ENCODE measurements around the gene AXL.

The AXL gene

DNA sequence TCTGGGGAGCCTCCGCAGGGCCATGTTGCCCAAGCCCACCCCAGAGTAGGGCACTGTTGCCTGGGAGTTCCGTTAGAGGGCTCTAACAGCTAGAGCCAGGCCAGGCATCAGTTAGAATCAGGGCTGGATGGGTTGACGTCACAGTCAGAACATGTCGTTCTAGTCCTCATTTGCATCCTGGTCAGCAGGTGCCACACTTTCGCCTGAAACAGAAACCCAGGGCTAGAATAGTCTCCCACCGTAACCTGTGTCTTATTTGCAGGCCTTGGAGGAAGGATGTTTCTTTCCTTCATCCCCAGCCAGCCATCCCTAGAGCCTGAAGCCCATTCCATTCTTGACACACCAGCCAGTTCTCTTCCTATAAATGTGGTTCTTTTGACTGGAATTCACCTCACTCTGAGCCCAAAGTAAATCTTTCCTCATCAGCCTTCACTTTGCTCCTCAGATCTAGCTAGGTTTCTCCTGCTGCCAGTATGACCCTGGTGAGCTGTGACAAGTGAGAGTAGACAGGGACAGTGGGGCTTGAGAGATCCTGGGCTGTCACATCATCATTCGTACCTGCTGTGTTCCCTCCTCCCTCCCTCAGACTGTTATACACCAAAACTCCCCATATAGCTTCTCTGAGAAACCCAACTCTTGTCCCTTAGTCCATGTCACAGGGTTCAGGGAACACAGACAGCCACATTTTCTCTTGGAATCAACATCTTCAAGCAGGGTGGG lies 78.8 kb downstream of the AXL start:
- no peaks in the 10 kb centered on the region for H3K4me1 ChIP-seq (ENCODE audit: control insufficient read depth, low read depth, low read length)
- no peak overlapping the region for H2BK120ac ChIP-seq (ENCODE audit: low read depth, low read length)
- no peak overlapping the region for H3K56ac ChIP-seq (ENCODE audit: low read length)
- no peak overlapping the region for H4K5ac ChIP-seq (ENCODE audit: low read length)
- H3K27me3 ChIP-seq (ENCODE audit: insufficient read depth, low read length, poor library complexity): no peaks in the 10 kb centered on the region
- whole genome bisulfite sequencing (ENCODE audit: extremely low coverage, insufficient coverage, low lambda C conversion rate): no CpG with 5 or more reads among the region's 7 CpGs
- no peak overlapping the region for H2BK15ac ChIP-seq (replicated peaks; ENCODE audit: low read depth)
- peaks cover 62% of the 10 kb centered on the region for H3K36me3 ChIP-seq (ENCODE audit: control insufficient read depth, insufficient read depth, low read length)
- no peak overlapping the region for H3K4ac ChIP-seq (ENCODE audit: low read depth, low read length)
- peaks cover 17% of the 10 kb centered on the region for H3K79me1 ChIP-seq (ENCODE audit: low read length)
- no peak overlapping the region for H3K23ac ChIP-seq (ENCODE audit: low read length)
- no peak overlapping the region for H2BK5ac ChIP-seq (ENCODE audit: low read length)
- H4K8ac ChIP-seq (ENCODE audit: low read depth, low read length): no peak overlapping the region
- H3K4me3 ChIP-seq (ENCODE audit: low read length): no peak overlapping the region
- no peak overlapping the region for H3K18ac ChIP-seq (ENCODE audit: low read length)
- no peak overlapping the region for H3K27ac ChIP-seq (ENCODE audit: low read depth, low read length)
- H3K4me2 ChIP-seq (ENCODE audit: low read length): no peak overlapping the region
- no peaks in the 10 kb centered on the region for H3K79me2 ChIP-seq (ENCODE audit: control insufficient read depth, insufficient read depth, low read length)
- H2AK5ac ChIP-seq (ENCODE audit: low read length): no peak overlapping the region
- no peak for DNase-seq
- H3K9ac ChIP-seq (ENCODE audit: low read length): no peak overlapping the region

GRCh38 chr19:41298348-41298964 lies 79.4 kb downstream of the AXL start:
- no peak overlapping the region for H2BK120ac ChIP-seq (ENCODE audit: low read depth, low read length)
- H3K27ac ChIP-seq (ENCODE audit: low read depth, low read length): no peak overlapping the region
- H4K5ac ChIP-seq (ENCODE audit: low read length): no peak overlapping the region
- no peak overlapping the region for H4K8ac ChIP-seq (ENCODE audit: low read depth, low read length)
- peaks cover 62% of the 10 kb centered on the region for H3K36me3 ChIP-seq (ENCODE audit: control insufficient read depth, insufficient read depth, low read length)
- no peak overlapping the region for H2BK5ac ChIP-seq (ENCODE audit: low read length)
- no peak overlapping the region for H2BK15ac ChIP-seq (replicated peaks; ENCODE audit: low read depth)
- no peaks in the 10 kb centered on the region for H3K4me1 ChIP-seq (ENCODE audit: control insufficient read depth, low read depth, low read length)
- no peak overlapping the region for H3K23ac ChIP-seq (ENCODE audit: low read length)
- H3K4me3 ChIP-seq (ENCODE audit: low read length): no peak overlapping the region
- H2AK5ac ChIP-seq (ENCODE audit: low read length): no peak overlapping the region
- no peak overlapping the region for H3K56ac ChIP-seq (ENCODE audit: low read length)
- peaks cover 17% of the 10 kb centered on the region for H3K79me1 ChIP-seq (ENCODE audit: low read length)
- H3K79me2 ChIP-seq (ENCODE audit: control insufficient read depth, insufficient read depth, low read length): no peaks in the 10 kb centered on the region
- H3K4ac ChIP-seq (ENCODE audit: low read depth, low read length): no peak overlapping the region
- H3K27me3 ChIP-seq (ENCODE audit: insufficient read depth, low read length, poor library complexity): no peaks in the 10 kb centered on the region
- no CpG with 5 or more reads among the region's 4 CpGs for WGBS (ENCODE audit: extremely low coverage, insufficient coverage, low lambda C conversion rate)
- no peak overlapping the region for H3K4me2 ChIP-seq (ENCODE audit: low read length)
- DNase-seq: peak; percentile 80
- no peak overlapping the region for H3K9ac ChIP-seq (ENCODE audit: low read length)
- H3K18ac ChIP-seq (ENCODE audit: low read length): no peak overlapping the region

DNA sequence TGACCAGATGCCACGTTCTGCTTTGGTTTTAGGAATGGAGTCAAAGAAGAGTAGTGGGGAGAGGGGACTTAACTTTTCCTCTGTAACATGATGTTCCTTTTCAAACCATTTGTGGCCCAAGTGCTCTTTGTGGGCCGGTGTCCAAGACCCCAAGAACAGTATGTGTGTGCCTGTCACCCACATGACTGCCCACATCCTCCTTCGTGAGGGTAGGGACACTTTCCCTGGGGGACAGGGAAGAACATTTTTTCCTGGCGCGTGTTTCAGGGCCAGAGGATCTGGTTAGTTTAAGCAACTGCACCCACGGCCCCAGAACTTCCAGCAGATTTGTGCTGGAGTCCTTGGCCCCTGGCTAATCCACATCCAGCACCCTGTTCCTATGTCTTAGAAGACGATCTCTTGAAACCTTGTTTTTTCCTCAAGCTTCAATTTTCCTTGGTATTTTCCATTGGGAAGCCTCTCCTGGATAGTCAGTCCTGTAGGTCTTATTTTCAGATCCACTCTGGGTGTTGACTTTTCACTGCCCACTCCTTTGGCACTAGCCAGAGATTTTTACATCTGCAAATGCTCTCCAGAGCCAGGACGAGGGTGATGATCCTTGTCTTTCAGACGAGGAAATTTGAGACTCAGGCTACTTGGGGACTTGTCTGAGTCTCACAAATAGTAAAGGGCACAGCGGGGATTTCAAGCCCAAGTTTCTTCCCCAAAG lies 80.2 kb downstream of the AXL start:
- no peak overlapping the region for H3K4me3 ChIP-seq (ENCODE audit: low read length)
- no CpG with 5 or more reads among the region's 10 CpGs for WGBS (ENCODE audit: extremely low coverage, insufficient coverage, low lambda C conversion rate)
- H3K4me2 ChIP-seq (ENCODE audit: low read length): no peak overlapping the region
- DNase-seq: no peak
- no peak overlapping the region for H3K4ac ChIP-seq (ENCODE audit: low read depth, low read length)
- H3K4me1 ChIP-seq (ENCODE audit: control insufficient read depth, low read depth, low read length): no peaks in the 10 kb centered on the region
- H4K5ac ChIP-seq (ENCODE audit: low read length): no peak overlapping the region
- no peak overlapping the region for H3K23ac ChIP-seq (ENCODE audit: low read length)
- no peaks in the 10 kb centered on the region for H3K79me2 ChIP-seq (ENCODE audit: control insufficient read depth, insufficient read depth, low read length)
- no peak overlapping the region for H3K27ac ChIP-seq (ENCODE audit: low read depth, low read length)
- no peak overlapping the region for H3K9ac ChIP-seq (ENCODE audit: low read length)
- H4K8ac ChIP-seq (ENCODE audit: low read depth, low read length): no peak overlapping the region
- H2BK5ac ChIP-seq (ENCODE audit: low read length): no peak overlapping the region
- no peak overlapping the region for H3K56ac ChIP-seq (ENCODE audit: low read length)
- H2BK15ac ChIP-seq (replicated peaks; ENCODE audit: low read depth): no peak overlapping the region
- no peak overlapping the region for H2BK120ac ChIP-seq (ENCODE audit: low read depth, low read length)
- peaks cover 65% of the 10 kb centered on the region for H3K36me3 ChIP-seq (ENCODE audit: control insufficient read depth, insufficient read depth, low read length)
- H2AK5ac ChIP-seq (ENCODE audit: low read length): no peak overlapping the region
- H3K27me3 ChIP-seq (ENCODE audit: insufficient read depth, low read length, poor library complexity): no peaks in the 10 kb centered on the region
- no peak overlapping the region for H3K18ac ChIP-seq (ENCODE audit: low read length)
- peaks cover 15% of the 10 kb centered on the region for H3K79me1 ChIP-seq (ENCODE audit: low read length)

- no peak overlapping the region for H3K56ac ChIP-seq (ENCODE audit: low read length)
- H4K5ac ChIP-seq (ENCODE audit: low read length): no peak overlapping the region
- H2BK15ac ChIP-seq (replicated peaks; ENCODE audit: low read depth): no peak overlapping the region
- no peaks in the 10 kb centered on the region for H3K4me1 ChIP-seq (ENCODE audit: control insufficient read depth, low read depth, low read length)
- no peak overlapping the region for H3K4me2 ChIP-seq (ENCODE audit: low read length)
- no peak overlapping the region for H3K4me3 ChIP-seq (ENCODE audit: low read length)
- no peak overlapping the region for H3K4ac ChIP-seq (ENCODE audit: low read depth, low read length)
- no peak overlapping the region for H4K8ac ChIP-seq (ENCODE audit: low read depth, low read length)
- no peak overlapping the region for H2AK5ac ChIP-seq (ENCODE audit: low read length)
- H2BK120ac ChIP-seq (ENCODE audit: low read depth, low read length): no peak overlapping the region
- H3K27ac ChIP-seq (ENCODE audit: low read depth, low read length): no peak overlapping the region
- H3K79me2 ChIP-seq (ENCODE audit: control insufficient read depth, insufficient read depth, low read length): no peaks in the 10 kb centered on the region
- no CpG with 5 or more reads among the region's 4 CpGs for WGBS (ENCODE audit: extremely low coverage, insufficient coverage, low lambda C conversion rate)
- no peak overlapping the region for H3K9ac ChIP-seq (ENCODE audit: low read length)
- DNase-seq: no peak
- H3K79me1 ChIP-seq (ENCODE audit: low read length): peaks cover 14% of the 10 kb centered on the region
- no peaks in the 10 kb centered on the region for H3K27me3 ChIP-seq (ENCODE audit: insufficient read depth, low read length, poor library complexity)
- H3K23ac ChIP-seq (ENCODE audit: low read length): no peak overlapping the region
- no peak overlapping the region for H3K18ac ChIP-seq (ENCODE audit: low read length)
- peaks cover 66% of the 10 kb centered on the region for H3K36me3 ChIP-seq (ENCODE audit: control insufficient read depth, insufficient read depth, low read length)
- H2BK5ac ChIP-seq (ENCODE audit: low read length): no peak overlapping the region
Measured at GRCh38 chr19:41299755-41300089, 80.7 kb downstream of the AXL start.

DNA sequence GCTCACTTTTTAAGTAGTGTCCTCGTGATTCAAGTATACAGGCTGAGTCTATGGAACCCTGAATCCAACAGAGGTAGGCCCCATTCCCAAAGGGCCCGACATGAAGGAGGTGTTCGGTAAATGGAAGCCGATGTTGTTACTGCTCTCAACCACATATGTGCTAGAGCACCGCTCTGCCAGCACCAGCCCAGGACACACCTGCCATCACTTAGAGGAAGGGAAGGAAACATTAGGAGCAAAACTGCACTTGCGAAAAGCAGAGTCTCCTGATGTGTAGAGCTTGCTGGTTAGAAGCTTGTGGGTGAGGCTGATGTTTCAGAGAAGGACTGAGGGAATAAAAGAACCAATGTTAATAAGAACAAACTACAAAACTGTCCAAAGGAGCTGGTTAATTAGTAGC lies 81.5 kb downstream of the AXL start:
- no peak overlapping the region for H2AK5ac ChIP-seq (ENCODE audit: low read length)
- no peak overlapping the region for H3K23ac ChIP-seq (ENCODE audit: low read length)
- no peaks in the 10 kb centered on the region for H3K27me3 ChIP-seq (ENCODE audit: insufficient read depth, low read length, poor library complexity)
- no peak overlapping the region for H4K8ac ChIP-seq (ENCODE audit: low read depth, low read length)
- H3K27ac ChIP-seq (ENCODE audit: low read depth, low read length): no peak overlapping the region
- H2BK5ac ChIP-seq (ENCODE audit: low read length): no peak overlapping the region
- no peak overlapping the region for H3K4me3 ChIP-seq (ENCODE audit: low read length)
- no peaks in the 10 kb centered on the region for H3K79me2 ChIP-seq (ENCODE audit: control insufficient read depth, insufficient read depth, low read length)
- no peak overlapping the region for H3K4ac ChIP-seq (ENCODE audit: low read depth, low read length)
- no peak overlapping the region for H3K56ac ChIP-seq (ENCODE audit: low read length)
- H3K36me3 ChIP-seq (ENCODE audit: control insufficient read depth, insufficient read depth, low read length): peaks cover 63% of the 10 kb centered on the region
- no peak overlapping the region for H3K18ac ChIP-seq (ENCODE audit: low read length)
- H2BK120ac ChIP-seq (ENCODE audit: low read depth, low read length): no peak overlapping the region
- H3K79me1 ChIP-seq (ENCODE audit: low read length): peaks cover 14% of the 10 kb centered on the region
- no peak overlapping the region for H4K5ac ChIP-seq (ENCODE audit: low read length)
- no peaks in the 10 kb centered on the region for H3K4me1 ChIP-seq (ENCODE audit: control insufficient read depth, low read depth, low read length)
- DNase-seq: no peak
- no peak overlapping the region for H3K9ac ChIP-seq (ENCODE audit: low read length)
- H3K4me2 ChIP-seq (ENCODE audit: low read length): no peak overlapping the region
- H2BK15ac ChIP-seq (replicated peaks; ENCODE audit: low read depth): no peak overlapping the region
- WGBS (ENCODE audit: extremely low coverage, insufficient coverage, low lambda C conversion rate): no CpG with 5 or more reads among the region's 6 CpGs
